ENCODE results near the gene TRIM71. TPM values are rescaled to one million over a fixed set of nuclear protein-coding genes. Genes with fewer than 3 reads are reported as not detected.

The TRIM71 gene
- total RNA-seq, 1 experiment from 2014 or later, result 274 TPM

- no peaks in the 10 kb centered on the region for H3K27me3 Mint-ChIP-seq (ENCODE audit: low read depth)
- TF ChIP-seq ZBTB21 (CRISPR knock-in tag; IDR thresholded peaks at IDR 0.05; ENCODE audit: borderline replicate concordance) (no peak), JUN (CRISPR knock-in tag; IDR thresholded peaks at IDR 0.05) (no peak), E2F1 (CRISPR knock-in tag; IDR thresholded peaks at IDR 0.05) (no peak)
- TF ChIP-seq, protein P1, sequence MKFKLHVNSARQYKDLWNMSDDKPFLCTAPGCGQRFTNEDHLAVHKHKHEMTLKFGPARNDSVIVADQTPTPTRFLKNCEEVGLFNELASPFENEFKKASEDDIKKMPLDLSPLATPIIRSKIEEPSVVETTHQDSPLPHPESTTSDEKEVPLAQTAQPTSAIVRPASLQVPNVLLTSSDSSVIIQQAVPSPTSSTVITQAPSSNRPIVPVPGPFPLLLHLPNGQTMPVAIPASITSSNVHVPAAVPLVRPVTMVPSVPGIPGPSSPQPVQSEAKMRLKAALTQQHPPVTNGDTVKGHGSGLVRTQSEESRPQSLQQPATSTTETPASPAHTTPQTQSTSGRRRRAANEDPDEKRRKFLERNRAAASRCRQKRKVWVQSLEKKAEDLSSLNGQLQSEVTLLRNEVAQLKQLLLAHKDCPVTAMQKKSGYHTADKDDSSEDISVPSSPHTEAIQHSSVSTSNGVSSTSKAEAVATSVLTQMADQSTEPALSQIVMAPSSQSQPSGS (CRISPR knock-in tag; IDR thresholded peaks at IDR 0.05; ENCODE audit: borderline replicate concordance, low read depth), result no peak
- TF ChIP-seq, protein P2, sequence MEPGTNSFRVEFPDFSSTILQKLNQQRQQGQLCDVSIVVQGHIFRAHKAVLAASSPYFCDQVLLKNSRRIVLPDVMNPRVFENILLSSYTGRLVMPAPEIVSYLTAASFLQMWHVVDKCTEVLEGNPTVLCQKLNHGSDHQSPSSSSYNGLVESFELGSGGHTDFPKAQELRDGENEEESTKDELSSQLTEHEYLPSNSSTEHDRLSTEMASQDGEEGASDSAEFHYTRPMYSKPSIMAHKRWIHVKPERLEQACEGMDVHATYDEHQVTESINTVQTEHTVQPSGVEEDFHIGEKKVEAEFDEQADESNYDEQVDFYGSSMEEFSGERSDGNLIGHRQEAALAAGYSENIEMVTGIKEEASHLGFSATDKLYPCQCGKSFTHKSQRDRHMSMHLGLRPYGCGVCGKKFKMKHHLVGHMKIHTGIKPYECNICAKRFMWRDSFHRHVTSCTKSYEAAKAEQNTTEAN (CRISPR knock-in tag; IDR thresholded peaks at IDR 0.05), result no peak
- ATAC-seq (no peak), DNase-seq (ENCODE audit: low spot score) (no peak)
- peaks cover 72% of the 10 kb centered on the region for H3K4me1 Mint-ChIP-seq
- H3K4me3 Mint-ChIP-seq, result no peak overlapping the region
- POLR2A ChIA-PET, result interaction anchor here (1.4 kb wide), 1 partner anchor 86 kb away, joined by 3 read pairs; no protein-coding TSS in a partner anchor
- peaks cover 5% of the 10 kb centered on the region; the same call in 1 of the 2 replicates for H3K9me3 Mint-ChIP-seq
- no peak overlapping the region; the same call in 1 of the 2 replicates for H3K27ac Mint-ChIP-seq
- peaks cover 61% of the 10 kb centered on the region for H3K36me3 Mint-ChIP-seq
- CTCF ChIA-PET, result interaction anchor here (1.0 to 1.6 kb wide), 3 partner anchors 24 to 116 kb away, joined by 3 to 9 read pairs (median 4); no protein-coding TSS in a partner anchor
These were observed 79.3 kb downstream of the TRIM71 start for GRCh38 chr3:32897001-32897601.

- Mint-ChIP-seq H3K27ac (peak overlapping the region; percentile 92), H3K4me1 (peaks cover 64% of the 10 kb centered on the region), H3K9me3 (peaks cover 8% of the 10 kb centered on the region), H3K36me3 (peaks cover 57% of the 10 kb centered on the region), H3K27me3 (ENCODE audit: low read depth) (no peaks in the 10 kb centered on the region), H3K4me3 (no peak overlapping the region)
- ChIA-PET POLR2A (interaction anchor here (1.4 kb wide), 1 partner anchor 87 kb away, joined by 3 read pairs; no protein-coding TSS in a partner anchor), CTCF (interaction anchor here (0.9 to 1.6 kb wide), 4 partner anchors 25 to 117 kb away, joined by 3 to 9 read pairs (median 4); no protein-coding TSS in a partner anchor)
- peak; percentile 17 for ATAC-seq
- no peak for TF ChIP-seq ZSCAN18 (CRISPR knock-in tag; IDR thresholded peaks at IDR 0.05)
- no peak for TF ChIP-seq NFE2L1 (CRISPR knock-in tag; IDR thresholded peaks at IDR 0.05)
- TF ChIP-seq, protein P3, sequence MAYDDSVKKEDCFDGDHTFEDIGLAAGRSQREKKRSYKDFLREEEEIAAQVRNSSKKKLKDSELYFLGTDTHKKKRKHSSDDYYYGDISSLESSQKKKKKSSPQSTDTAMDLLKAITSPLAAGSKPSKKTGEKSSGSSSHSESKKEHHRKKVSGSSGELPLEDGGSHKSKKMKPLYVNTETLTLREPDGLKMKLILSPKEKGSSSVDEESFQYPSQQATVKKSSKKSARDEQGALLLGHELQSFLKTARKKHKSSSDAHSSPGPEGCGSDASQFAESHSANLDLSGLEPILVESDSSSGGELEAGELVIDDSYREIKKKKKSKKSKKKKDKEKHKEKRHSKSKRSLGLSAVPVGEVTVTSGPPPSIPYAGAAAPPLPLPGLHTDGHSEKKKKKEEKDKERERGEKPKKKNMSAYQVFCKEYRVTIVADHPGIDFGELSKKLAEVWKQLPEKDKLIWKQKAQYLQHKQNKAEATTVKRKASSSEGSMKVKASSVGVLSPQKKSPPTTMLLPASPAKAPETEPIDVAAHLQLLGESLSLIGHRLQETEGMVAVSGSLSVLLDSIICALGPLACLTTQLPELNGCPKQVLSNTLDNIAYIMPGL (CRISPR knock-in tag; IDR thresholded peaks at IDR 0.05), result no peak
- TF ChIP-seq ZNF138 (CRISPR knock-in tag; conservative IDR thresholded peaks at IDR 0.05), result no peak
- TF ChIP-seq, protein P4, sequence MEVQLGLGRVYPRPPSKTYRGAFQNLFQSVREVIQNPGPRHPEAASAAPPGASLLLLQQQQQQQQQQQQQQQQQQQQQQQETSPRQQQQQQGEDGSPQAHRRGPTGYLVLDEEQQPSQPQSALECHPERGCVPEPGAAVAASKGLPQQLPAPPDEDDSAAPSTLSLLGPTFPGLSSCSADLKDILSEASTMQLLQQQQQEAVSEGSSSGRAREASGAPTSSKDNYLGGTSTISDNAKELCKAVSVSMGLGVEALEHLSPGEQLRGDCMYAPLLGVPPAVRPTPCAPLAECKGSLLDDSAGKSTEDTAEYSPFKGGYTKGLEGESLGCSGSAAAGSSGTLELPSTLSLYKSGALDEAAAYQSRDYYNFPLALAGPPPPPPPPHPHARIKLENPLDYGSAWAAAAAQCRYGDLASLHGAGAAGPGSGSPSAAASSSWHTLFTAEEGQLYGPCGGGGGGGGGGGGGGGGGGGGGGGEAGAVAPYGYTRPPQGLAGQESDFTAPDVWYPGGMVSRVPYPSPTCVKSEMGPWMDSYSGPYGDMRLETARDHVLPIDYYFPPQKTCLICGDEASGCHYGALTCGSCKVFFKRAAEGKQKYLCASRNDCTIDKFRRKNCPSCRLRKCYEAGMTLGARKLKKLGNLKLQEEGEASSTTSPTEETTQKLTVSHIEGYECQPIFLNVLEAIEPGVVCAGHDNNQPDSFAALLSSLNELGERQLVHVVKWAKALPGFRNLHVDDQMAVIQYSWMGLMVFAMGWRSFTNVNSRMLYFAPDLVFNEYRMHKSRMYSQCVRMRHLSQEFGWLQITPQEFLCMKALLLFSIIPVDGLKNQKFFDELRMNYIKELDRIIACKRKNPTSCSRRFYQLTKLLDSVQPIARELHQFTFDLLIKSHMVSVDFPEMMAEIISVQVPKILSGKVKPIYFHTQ (CRISPR knock-in tag; IDR thresholded peaks at IDR 0.05), result no peak
- no peak for TF ChIP-seq OVOL2 (CRISPR knock-in tag; IDR thresholded peaks at IDR 0.05; ENCODE audit: borderline replicate concordance)
- TF ChIP-seq, protein P5, sequence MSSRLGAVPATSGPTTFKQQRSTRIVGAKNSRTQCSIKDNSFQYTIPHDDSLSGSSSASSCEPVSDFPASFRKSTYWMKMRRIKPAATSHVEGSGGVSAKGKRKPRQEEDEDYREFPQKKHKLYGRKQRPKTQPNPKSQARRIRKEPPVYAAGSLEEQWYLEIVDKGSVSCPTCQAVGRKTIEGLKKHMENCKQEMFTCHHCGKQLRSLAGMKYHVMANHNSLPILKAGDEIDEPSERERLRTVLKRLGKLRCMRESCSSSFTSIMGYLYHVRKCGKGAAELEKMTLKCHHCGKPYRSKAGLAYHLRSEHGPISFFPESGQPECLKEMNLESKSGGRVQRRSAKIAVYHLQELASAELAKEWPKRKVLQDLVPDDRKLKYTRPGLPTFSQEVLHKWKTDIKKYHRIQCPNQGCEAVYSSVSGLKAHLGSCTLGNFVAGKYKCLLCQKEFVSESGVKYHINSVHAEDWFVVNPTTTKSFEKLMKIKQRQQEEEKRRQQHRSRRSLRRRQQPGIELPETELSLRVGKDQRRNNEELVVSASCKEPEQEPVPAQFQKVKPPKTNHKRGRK (CRISPR knock-in tag; IDR thresholded peaks at IDR 0.05; ENCODE audit: borderline replicate concordance), result no peak
- TF ChIP-seq RELA (CRISPR knock-in tag; IDR thresholded peaks at IDR 0.05; ENCODE audit: borderline replicate concordance), result no peak
- 0 out of 2 replicates have a peak, but pooled peaks have one; percentile 40 for TF ChIP-seq TEAD1 (CRISPR knock-in tag; IDR thresholded peaks at IDR 0.05)
- no peak for DNase-seq (ENCODE audit: low spot score)
These were observed 80.3 kb downstream of the TRIM71 start for GRCh38 chr3:32897981-32898623.
